NCI-H345 (cell line): ENCODE measurements around the gene MNDA.
"Not testable (repeated sequence)": the region's sequence is repeated elsewhere in the genome, so short reads cannot be mapped to it uniquely, and the experiment has no call there.

Experiments used
- DNase-seq: peaks from one replicate; lab custom pipeline; 2025; lab: John Stamatoyannopoulos, UW

MNDA gene

DNA sequence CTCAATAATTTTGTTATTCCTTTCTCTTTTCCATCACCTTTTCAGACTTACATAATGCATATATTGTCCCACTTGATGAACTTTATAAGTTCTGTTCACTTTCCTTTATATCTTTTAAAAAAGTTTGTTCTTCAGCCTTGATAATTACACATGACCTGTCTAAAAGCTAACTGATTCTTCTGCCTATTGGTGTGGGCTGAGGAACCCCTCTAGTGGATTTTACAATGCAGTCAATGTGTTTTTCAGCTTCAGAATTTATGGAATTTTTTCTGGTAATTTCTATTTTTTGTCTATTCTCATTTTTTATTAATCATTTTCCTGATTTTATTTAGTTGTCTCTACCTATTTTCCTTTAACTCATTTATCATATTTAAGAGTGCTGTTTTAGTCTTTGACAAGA is 7.5 kb downstream of the MNDA start:
- DNase-seq: no peak

DNA sequence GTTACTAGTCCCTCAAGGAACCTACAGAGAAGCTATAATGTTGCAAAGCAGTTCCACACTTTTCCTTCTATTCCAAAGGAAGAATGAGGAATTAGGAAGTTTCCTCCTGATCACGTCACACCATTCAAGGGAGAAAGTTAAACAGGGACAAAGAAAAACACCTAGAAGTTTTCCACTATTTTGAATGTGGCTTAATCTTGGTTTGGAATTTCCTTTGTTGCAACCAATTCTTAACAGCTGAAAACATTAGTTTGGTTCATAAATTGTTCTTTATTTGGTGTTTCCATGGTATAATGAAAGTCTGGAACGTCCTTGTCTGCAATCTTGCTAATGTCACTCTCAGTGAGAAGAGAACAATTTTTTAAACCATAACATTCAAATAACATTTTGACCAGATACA is 8.4 kb downstream of the MNDA start:
- DNase-seq: no peak

DNA sequence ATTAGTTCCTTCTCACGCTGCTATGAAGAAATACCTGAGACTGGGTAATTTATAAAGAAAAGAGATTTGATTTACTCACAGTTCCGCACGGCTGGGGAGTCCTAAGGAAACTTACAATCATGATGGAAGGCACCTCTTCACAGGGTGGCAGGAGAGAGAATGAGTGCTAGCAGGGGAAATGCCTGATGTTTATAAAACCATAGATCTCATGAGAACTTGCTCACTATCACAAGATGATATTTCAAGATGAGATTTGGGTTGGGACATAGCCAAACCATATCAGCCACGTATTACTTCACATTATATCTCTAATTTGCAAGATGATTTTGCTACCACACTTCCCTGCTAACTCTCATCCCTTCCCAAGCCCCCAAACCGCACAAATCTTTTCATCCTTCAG is 9.1 kb downstream of the MNDA start:
- DNase-seq: no peak

DNA sequence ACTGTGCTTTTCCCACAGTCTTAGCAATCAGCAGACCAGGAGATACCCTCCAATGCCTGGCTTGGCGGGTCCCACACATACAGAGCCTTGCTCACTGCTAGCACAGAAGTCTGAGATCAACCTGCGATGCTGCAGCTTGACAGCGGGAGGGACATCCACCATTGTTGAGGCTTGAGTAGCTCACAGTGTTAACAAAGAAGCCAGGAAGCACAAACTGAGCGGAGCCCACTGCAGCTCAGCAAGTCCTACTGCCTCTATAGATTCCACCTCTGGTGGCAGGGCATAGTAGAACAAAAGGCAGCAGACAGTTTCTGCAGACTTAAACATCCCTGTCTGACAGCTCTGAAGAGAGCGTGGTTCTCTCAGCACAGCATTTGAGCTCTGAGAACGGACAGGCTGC is 33.4 kb downstream of the MNDA start:
- DNase-seq: no peak

DNA sequence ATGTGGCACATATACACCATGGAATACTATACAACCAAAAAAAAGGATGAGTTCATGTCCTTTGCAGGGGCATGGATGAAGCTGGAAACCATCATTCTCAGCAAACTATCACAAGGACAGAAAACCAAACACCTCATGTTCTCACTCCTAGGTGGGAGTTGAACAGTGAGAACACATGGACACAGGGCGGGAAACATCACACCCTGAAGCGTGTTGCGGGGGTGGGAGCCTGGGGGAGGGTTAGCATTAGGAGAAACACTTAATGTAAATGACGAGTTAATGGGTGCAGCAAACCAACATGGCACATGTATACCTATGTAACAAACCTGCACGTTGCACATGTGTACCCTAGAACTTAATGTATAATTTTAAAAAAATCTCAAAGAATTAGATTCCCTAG is 39.3 kb downstream of the MNDA start:
- not testable (repeated sequence) for DNase-seq

DNA sequence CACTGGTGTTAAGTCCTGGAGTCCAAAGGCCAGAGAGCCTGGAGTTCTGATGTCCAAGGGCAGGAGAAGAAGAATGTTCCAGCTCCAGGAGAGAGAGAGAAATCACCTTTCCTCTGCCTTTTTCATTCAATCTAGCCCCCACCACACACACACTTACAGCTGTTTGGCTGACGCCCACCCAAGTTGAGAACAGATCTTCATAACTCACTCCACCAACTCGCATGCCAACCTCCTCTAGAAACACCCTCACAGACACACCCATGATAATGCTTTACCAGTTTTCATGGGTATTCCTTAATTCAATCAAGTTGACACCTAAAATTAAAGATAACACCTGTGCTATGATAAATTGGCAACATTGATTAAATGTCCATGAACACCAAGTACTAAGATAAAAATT is 42.0 kb downstream of the MNDA start:
- no peak for DNase-seq

DNA sequence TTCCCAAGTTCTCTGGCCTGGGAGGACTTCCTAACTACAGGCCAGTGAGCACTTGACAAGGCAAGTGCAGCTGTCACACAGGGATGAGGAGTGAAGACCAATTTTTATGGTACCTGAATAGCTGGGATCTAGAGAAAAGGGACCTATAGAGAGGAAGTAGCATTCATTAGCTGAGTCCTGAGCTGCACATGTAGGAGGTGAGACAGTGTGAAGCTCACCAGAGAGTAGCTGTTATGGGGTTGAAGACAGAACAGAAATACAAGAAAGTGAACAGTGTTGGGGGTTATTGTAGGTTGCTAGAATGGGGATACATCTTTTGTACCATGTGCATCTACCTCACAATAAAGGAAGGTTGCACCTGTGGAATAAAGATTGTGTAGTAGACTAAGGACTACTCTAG is 62.5 kb downstream of the MNDA start:
- DNase-seq: no peak

DNA sequence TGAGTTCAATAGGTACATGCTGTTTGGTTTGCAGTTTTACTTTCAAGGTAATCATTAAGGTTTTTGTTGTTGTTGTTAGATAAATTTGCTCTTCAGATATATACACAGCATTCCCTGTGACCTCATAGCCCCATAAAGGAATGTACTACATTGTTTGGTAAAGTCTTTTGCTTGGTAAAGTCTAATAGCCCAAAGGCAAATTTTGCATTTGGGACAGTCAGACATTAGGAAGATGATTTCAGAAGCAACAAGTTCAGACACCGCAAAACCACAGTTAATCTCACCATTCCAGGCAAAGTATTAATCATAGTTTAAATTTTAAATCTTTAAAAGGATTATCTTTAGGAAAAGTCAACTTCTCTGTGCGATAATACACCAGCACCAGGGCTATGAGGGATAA is 67.6 kb downstream of the MNDA start:
- no peak for DNase-seq
